Spleen (tissue), 7 donors: ENCODE data around the gene TMED4.

Source experiments
- POLR2A ChIP-seq, 3 donors: fragments of 450-650 bp; IDR thresholded peaks; one replicate each; pipeline ENCODE4 v1.5.1; 2017; ENCODE audit warnings: antibody characterized with exemption in 3 of 3, mild to moderate bottlenecking in 1 of 3
- POLR2AphosphoS5 ChIP-seq, 3 donors: sonication (generic); formaldehyde crosslinking; IDR thresholded peaks; one replicate each; pipeline ENCODE4 v1.5.1; 2017; ENCODE audit warnings: antibody characterized with exemption in 3 of 3
- TF ChIP-seq, protein P1 (sequence below), 11 experiments: fragments of 200-600 bp in 7 of 11; fragments of 450-650 bp in 4 of 11; sonication (generic) in 4 of 11; IDR thresholded peaks in 8 of 11; conservative IDR thresholded peaks in 3 of 11; 1 replicate in 7 of 11; 2 replicates in 4 of 11; pipeline versions ENCODE4 v1.4.0 to v1.8.0; 2016 to 2021; ENCODE audit warnings: antibody characterized with exemption in 11 of 11, inconsistent platforms in 4 of 11, mild to moderate bottlenecking in 1 of 11
- donor health status: DM: no; HTN: no; CAD: no; lungs with moderate emphysema.
- donor health status: DM: no; HTN: no; CAD: no.
- donor health status: DM: no; HTN: no; CAD: no.

- TF ChIP-seq POLR2A (IDR thresholded peaks at IDR 0.05) (no peak), POLR2AphosphoS5 (IDR thresholded peaks at IDR 0.05) (no peak)
- TF ChIP-seq, protein P1, sequence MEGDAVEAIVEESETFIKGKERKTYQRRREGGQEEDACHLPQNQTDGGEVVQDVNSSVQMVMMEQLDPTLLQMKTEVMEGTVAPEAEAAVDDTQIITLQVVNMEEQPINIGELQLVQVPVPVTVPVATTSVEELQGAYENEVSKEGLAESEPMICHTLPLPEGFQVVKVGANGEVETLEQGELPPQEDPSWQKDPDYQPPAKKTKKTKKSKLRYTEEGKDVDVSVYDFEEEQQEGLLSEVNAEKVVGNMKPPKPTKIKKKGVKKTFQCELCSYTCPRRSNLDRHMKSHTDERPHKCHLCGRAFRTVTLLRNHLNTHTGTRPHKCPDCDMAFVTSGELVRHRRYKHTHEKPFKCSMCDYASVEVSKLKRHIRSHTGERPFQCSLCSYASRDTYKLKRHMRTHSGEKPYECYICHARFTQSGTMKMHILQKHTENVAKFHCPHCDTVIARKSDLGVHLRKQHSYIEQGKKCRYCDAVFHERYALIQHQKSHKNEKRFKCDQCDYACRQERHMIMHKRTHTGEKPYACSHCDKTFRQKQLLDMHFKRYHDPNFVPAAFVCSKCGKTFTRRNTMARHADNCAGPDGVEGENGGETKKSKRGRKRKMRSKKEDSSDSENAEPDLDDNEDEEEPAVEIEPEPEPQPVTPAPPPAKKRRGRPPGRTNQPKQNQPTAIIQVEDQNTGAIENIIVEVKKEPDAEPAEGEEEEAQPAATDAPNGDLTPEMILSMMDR (IDR thresholded peaks at IDR 0.05 in 8 of 11, conservative IDR thresholded peaks at IDR 0.05 in 3 of 11) = no peak
Measured at GRCh38 chr7:44575054-44575453, 7.0 kb downstream of the TMED4 start.
